Right atrium auricular region (tissue), 2 donors: ENCODE data around the gene SULT1A1. TPM values are rescaled to one million over a fixed set of nuclear protein-coding genes. Genes with fewer than 3 reads are reported as not detected.
"Not testable (repeated sequence)": the region's sequence is repeated elsewhere in the genome, so short reads cannot be mapped to it uniquely, and the experiment has no call there.

Source experiments
- DNase-seq: peaks from one replicate; pipeline ENCODE4 v3.0.0-alpha.2; 2019; ENCODE audit warnings: low spot score
- H3K27ac ChIP-seq, 2 donors: fragments of 200-600 bp; sonication (generic); 1 replicate in 1 of 2; 2 replicates in 1 of 2; pipeline ENCODE4 v1.5.1; 2016 to 2019
- H3K27me3 ChIP-seq, 2 donors: fragments of 200-600 bp; sonication (generic); one replicate each; pipeline versions ENCODE4 v1.5.1 to v1.6.0; 2017 to 2019
- H3K36me3 ChIP-seq: fragments of 200-600 bp; sonication (generic); one replicate; pipeline ENCODE4 v1.5.1; 2016
- H3K4me1 ChIP-seq, 2 donors: fragments of 200-600 bp; sonication (generic); one replicate each; pipeline versions ENCODE4 v1.5.1 to v1.6.0; 2017 to 2019
- H3K4me3 ChIP-seq, 2 donors: fragments of 200-600 bp; sonication (generic); 1 replicate in 1 of 2; 2 replicates in 1 of 2; pipeline ENCODE4 v1.5.1; 2017 to 2019; ENCODE audit warnings: mild to moderate bottlenecking in 1 of 2, moderate library complexity in 1 of 2
- H3K9me3 ChIP-seq, 2 donors: fragments of 200-600 bp; sonication (generic); one replicate each; pipeline ENCODE4 v1.5.1; 2019
- total RNA-seq, 2 donors: library from RNA; depleted of rRNA; stranded (reverse); fragments of >200 nt; gene quantifications; one replicate each; pipeline ENCODE4 v1.1.0, GENCODE V29; 2016
- TF ChIP-seq, protein P1 (sequence below), 2 donors: fragments of 200-600 bp; sonication (generic); IDR thresholded peaks; one replicate each; pipeline ENCODE4 v1.5.1; 2019; ENCODE audit warnings: antibody characterized with exemption in 2 of 2

SULT1A1 gene
- total RNA-seq, 2 donors from 2014 or later: 37.9 to 38.1 TPM

GRCh38 chr16:28610595-28611191 is 849 bp upstream of the SULT1A1 start:
- Histone ChIP-seq H3K9me3 (no peaks in the 10 kb centered on the region), H3K27ac (peak overlapping the region in 1 of 2 donors; percentile 62), H3K27me3 (no peaks in the 10 kb centered on the region), H3K4me1 (peaks cover 0 to 22% of the 10 kb centered on the region in 2 donors), H3K4me3 (no peak overlapping the region), H3K36me3 (no peaks in the 10 kb centered on the region)
- TF ChIP-seq, protein P1, sequence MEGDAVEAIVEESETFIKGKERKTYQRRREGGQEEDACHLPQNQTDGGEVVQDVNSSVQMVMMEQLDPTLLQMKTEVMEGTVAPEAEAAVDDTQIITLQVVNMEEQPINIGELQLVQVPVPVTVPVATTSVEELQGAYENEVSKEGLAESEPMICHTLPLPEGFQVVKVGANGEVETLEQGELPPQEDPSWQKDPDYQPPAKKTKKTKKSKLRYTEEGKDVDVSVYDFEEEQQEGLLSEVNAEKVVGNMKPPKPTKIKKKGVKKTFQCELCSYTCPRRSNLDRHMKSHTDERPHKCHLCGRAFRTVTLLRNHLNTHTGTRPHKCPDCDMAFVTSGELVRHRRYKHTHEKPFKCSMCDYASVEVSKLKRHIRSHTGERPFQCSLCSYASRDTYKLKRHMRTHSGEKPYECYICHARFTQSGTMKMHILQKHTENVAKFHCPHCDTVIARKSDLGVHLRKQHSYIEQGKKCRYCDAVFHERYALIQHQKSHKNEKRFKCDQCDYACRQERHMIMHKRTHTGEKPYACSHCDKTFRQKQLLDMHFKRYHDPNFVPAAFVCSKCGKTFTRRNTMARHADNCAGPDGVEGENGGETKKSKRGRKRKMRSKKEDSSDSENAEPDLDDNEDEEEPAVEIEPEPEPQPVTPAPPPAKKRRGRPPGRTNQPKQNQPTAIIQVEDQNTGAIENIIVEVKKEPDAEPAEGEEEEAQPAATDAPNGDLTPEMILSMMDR (IDR thresholded peaks at IDR 0.05): no peak
- DNase-seq: no peak

GRCh38 chr16:28608867-28609596 is 812 bp downstream of the SULT1A1 start:
- H3K36me3 ChIP-seq, H3K9me3 ChIP-seq, H3K27me3 ChIP-seq, DNase-seq: not testable (repeated sequence)
- peak overlapping the region; percentile 19 to 62 for H3K27ac ChIP-seq
- peaks cover 0 to 22% of the 10 kb centered on the region in 2 donors for H3K4me1 ChIP-seq
- peak overlapping the region; percentile 16 to 48 for H3K4me3 ChIP-seq

DNA sequence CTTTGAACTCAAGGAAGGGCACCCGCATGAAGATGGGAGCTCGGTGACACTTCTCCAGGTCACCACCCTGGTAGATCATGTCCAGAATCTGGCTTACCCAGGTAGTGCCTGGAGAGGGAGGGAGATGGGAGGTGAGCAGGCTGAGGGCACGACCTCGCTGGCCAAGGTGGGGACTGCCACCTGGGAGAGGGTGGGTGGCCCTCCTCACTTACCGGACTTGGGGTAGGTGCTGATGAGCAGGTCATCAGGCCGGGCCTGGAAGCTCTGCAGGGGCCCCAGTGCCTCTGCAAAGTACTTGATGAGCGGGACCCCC is 1.4 kb downstream of the SULT1A1 start:
- not testable (repeated sequence) for DNase-seq, H3K36me3 ChIP-seq, H3K9me3 ChIP-seq, H3K27me3 ChIP-seq, H3K4me3 ChIP-seq, H3K27ac ChIP-seq
- H3K4me1 ChIP-seq: peaks cover 0 to 22% of the 10 kb centered on the region in 2 donors

DNA sequence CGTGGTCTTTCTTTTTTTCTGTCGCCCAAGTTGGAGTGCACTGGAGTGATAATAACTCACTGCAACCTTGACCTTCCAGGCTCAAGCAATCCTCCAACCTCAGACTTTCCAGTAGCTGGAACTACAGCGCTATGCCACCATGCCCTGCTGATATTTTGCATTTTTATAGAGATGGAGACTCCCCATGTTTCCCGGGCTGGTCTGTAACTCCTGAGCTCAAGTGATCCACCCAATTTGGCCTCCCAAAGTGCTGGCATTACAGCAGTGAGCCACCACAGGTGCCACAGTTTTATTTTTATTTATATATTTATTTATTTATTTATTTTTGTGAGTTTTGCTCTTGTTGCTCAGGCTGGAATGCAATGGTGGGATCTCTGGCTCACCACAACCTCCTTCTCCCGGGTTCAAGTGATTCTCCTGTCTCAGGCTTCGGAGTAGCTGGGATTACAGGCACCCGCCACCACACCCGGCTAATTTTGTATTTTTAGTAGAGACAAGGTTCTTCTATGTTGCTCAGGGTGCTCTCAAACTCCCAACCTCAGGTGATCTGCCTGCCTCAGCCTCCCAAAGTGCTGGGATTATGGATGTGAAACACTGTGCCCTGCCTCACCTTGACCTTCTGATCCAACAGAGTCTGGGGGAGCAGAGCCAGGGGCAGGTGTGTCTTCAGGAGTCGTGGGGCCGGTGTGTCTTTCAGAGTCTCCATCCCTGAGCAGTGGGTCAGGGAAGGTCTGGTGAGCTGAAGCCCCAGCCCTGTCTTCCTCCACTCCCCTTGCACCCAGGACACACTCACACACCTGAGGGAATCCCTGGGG is 2.0 kb downstream of the SULT1A1 start:
- H3K27ac ChIP-seq: not testable (repeated sequence)

DNA sequence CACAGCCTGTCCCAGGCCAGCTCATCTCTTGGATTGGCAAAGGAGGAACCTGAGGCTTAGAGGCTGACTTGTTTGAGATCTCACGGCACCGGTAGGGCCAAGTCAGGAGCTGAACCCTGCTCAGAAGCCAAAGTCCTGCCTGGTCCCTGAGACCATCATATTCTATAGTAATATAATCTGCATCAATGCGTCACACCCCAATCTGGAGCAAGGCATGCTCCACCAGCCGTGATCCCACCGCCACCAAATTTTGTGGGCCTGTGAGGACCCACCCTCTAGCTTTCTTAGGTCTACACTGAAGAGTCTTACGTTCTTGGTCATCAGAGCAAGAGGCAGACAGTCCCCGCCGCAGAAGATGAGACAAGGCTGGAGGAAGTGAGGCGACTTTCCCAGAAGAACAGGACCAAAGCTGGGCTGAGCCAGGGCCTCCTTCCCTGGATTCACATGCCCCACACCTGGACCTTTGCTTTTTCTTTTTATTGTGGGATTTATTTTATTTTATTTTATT is 2.7 kb downstream of the SULT1A1 start:
- H3K27ac ChIP-seq: no peak overlapping the region
- no peaks in the 10 kb centered on the region for H3K27me3 ChIP-seq
- no peak for DNase-seq
- no peaks in the 10 kb centered on the region for H3K9me3 ChIP-seq
- peaks cover 0 to 22% of the 10 kb centered on the region in 2 donors for H3K4me1 ChIP-seq
- TF ChIP-seq, protein P1 (IDR thresholded peaks at IDR 0.05): no peak
- H3K36me3 ChIP-seq: no peaks in the 10 kb centered on the region
- no peak overlapping the region for H3K4me3 ChIP-seq

More for the DNA sequence above, 2.0 kb downstream of the SULT1A1 start:
- not testable (repeated sequence) for H3K36me3 ChIP-seq, H3K9me3 ChIP-seq, DNase-seq, H3K27me3 ChIP-seq, H3K4me3 ChIP-seq
- H3K4me1 ChIP-seq: peaks cover 0 to 22% of the 10 kb centered on the region in 2 donors

GRCh38 chr16:28606291-28607115 is 3.3 kb downstream of the SULT1A1 start:
- H3K36me3 ChIP-seq: no peaks in the 10 kb centered on the region
- DNase-seq: no peak
- H3K27me3 ChIP-seq: no peaks in the 10 kb centered on the region
- H3K4me3 ChIP-seq: no peak overlapping the region
- H3K4me1 ChIP-seq: peaks cover 0 to 22% of the 10 kb centered on the region in 2 donors
- H3K27ac ChIP-seq: no peak overlapping the region
- H3K9me3 ChIP-seq: no peaks in the 10 kb centered on the region
- TF ChIP-seq, protein P1 (IDR thresholded peaks at IDR 0.05): no peak
